SKM-1 (cell line): ENCODE measurements around the gene PRKCB.
"Not testable (repeated sequence)": the region's sequence is repeated elsewhere in the genome, so short reads cannot be mapped to it uniquely, and the experiment has no call there.

ENCODE experiments used
- DNase-seq: peaks from one replicate; lab custom pipeline; 2025; ENCODE audit not compliant: unreplicated experiment; lab: John Stamatoyannopoulos, UW

PRKCB gene

GRCh38 chr16:23901178-23902033 lies 65.6 kb downstream of the PRKCB start:
- DNase-seq = no peak

DNA sequence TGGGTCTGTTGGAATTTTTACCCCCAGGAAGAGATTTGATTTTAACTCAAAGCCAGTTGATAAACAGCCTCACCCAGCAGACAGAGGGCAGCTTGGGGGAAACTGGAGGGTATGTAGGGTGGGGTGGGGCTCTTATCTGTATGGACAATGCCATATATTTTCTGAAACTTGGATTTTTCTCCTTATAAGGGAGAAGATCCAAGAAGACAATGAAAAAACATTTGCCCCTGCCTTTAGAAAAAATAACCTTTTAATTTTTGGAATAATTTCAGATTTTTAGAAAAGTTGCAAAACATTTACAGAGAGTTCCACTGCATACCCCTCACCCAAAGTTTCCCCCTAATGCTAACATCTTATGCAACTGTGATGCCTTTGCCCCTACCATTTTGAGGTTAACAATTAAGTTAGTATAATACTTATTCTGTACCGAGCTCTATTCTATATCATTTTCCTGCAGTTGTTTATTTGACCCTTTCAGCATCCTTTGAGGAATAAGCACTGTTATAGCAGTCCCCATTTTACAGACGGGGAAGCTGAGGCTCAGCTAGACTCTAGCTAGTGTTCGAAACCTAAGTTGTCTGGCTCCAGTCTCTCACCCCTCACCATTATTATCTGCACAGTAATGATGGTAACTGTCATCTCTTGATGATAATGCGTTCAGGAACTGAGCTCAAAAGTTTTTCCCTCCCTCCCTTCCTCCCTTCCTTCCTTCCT lies 66.4 kb downstream of the PRKCB start:
- DNase-seq = no peak

DNA sequence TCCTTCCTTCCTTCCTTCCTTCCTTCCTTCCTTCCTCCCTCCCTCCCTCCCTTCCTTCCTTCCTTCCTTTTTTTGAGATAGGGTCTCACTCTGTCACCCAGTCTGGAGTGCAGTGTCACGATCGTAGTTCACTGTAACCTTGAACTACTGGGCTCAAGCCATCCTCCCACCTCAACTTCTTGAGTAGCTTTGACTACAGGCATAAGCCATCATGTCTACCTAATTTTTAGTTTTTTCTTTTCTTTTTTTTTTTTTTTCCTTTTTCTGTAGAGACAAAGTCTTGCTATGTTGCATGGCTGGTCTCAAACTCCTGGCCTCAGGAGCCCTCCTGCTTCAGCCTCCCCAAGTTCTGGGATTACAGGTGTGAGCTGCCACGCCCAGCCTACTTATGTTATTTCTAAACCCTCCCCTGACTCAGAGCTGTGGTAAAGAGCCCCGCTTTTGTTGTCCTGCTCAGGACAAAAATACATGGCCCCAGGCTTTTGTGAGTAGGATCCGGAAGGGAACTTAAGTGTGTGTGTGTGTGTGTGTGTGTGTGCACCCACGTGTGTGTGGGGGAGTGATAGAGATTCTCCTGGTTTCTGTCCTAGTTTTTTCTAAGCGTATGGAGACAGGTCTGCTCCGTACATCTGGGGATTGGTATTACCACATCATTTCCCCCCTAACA lies 67.1 kb downstream of the PRKCB start:
- no peak for DNase-seq

- no peak for DNase-seq
Observed at GRCh38 chr16:23905027-23905426, 69.2 kb downstream of the PRKCB start.

- DNase-seq = no peak
Observed at GRCh38 chr16:23907457-23907902, 71.7 kb downstream of the PRKCB start.

DNA sequence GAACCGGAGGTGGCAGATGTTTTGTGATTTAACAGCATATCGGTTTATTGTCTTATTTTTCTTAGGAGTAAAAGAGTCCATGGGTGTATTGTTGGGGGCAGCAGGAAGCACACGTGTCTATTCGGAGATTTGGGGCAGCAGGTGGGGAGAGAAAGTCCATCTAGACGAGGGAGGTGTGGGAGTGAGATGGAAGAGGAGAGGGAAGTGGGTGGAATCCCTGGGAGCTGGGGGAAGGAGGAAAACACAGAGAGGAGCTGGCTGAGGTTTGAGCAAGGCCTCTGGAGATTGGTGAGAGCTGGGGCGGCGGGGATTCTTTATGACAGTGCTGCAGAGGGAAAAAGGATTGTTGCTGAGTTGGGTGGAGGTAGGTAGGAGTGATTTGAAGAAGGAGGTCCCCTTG lies 72.1 kb downstream of the PRKCB start:
- DNase-seq = no peak

GRCh38 chr16:23908790-23909189 lies 73.0 kb downstream of the PRKCB start:
- DNase-seq = no peak

DNA sequence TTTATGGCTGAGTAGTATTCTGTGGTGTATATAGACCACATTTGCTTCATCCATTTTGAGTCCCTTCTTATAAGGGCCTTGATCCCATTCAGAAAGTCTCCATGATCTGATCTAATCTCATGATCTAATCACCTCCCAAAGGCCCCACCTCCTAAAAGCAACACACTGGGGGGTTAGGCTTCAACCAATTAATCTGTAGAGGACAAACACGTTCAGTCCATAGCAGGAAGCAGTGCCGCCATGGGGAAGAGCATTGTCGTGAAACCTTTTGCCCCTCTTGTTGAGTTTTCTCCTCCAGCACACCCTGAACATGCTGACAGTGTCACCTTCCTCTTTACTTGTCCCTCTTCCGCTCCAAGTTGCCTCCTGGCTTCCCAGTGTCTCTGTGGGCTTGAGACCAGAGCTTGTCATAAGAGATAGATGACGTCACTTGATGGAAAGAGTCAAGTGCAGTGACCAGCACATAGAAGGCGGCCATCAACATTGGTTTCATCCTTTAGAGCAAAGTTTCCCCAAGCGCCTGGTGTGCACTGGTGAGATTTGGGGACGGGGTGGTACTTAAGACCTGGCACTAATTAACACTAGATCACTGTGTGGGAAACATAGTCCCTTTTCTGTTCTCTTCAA lies 74.1 kb downstream of the PRKCB start:
- no peak for DNase-seq

- DNase-seq = no peak
Observed at GRCh38 chr16:23914946-23915530, 79.3 kb downstream of the PRKCB start.

DNA sequence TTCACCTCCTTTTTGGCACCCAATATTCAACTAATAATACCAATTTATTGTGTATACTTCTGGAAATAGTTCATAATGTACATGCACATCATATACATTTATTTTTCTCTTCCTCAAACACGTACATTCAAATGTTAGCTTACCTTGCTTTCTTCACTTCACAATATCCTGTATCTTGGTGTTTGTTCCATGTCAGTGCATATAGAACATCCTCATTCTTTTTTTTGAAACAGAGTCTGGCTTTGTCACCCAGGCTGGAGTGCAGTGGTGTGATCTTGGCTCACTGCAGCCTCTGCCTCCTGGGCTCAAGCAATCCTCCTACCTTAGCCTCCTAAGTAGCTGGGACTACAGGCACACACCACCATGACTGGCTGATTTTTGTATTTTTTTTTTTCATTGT lies 80.8 kb downstream of the PRKCB start:
- DNase-seq = not testable (repeated sequence)

- DNase-seq = no peak
Observed at GRCh38 chr16:23917621-23918020, 81.8 kb downstream of the PRKCB start.

DNA sequence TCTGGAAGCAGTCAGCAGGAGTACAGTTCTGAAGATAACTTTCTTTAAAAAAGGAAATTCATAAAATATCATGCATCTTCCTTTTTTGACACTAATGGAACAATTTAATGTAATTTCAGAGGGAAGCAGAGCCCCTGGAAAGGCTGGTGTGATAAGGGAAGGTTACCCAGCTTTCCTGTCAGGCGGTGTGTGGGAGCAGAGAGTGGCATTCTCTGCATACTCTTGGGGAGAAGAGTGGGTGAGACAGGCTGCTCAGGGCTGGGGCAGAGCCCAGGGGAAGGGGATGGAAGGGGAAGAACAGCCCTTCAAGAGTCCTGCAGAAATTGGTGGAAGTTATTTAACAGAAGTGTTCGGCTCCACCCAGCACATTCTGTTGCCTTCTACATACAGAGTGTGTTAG lies 84.7 kb downstream of the PRKCB start:
- no peak for DNase-seq

DNA sequence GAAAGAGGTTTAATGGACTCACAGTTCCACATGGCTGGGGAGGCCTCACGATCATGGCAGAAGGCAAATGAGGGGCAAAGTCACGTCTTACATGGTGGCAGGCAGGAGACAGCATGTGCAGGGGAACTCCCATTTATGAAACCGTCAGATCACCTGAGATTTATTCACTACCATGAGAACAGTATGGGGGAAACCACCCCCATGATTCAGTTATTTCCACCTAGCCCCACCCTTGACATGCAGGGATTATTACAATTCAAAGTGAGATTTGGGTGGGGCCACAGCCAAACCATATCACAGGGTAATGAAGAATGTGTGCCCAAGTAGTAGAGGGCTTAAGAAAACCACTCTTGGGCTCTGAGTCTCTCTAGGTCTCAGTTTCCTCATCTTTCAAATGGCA lies 85.1 kb downstream of the PRKCB start:
- DNase-seq = no peak

- no peak for DNase-seq
Observed at GRCh38 chr16:23922406-23922805, 86.6 kb downstream of the PRKCB start.

DNA sequence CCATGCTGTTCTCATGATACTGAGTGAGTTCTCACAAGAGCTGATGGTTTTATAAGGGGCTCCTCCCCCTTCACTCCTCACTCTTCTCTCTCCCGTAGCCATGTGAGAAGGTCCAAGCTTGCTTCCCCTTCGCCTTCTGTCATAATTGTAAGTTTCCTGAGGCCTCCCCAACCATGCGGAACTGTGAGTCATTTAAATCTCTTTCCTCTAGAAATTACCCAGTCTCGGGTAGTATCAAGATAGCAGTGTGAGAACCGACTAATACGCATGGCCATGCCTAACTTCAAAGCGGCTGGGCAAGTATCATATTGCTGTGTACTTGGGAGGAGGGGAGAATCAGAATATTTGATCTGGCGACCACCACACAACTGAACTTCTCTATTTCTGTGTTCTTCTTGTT lies 88.3 kb downstream of the PRKCB start:
- DNase-seq = no peak

GRCh38 chr16:23927796-23928195 lies 92.0 kb downstream of the PRKCB start:
- DNase-seq = no peak

DNA sequence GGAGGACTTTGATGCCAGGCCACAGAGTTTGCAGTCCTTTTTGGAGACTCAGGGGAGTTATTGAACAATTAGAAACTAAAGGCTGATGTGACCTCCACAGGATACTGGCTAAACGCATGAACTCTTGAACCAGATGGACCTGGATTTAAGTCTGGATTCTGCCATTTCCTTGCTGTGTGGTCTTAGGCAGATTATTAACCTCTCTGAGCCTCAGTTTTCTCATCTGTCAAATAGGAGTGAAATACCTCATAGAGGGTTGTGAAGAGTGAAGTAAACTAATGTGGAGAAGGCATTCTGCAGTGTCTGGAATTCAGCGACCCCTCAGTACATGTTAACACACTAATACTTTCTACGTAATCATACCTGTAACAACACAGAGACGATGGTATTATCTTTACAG lies 93.5 kb downstream of the PRKCB start:
- DNase-seq = no peak

- no peak for DNase-seq
Observed at GRCh38 chr16:23929856-23930255, 94.1 kb downstream of the PRKCB start.

- no peak for DNase-seq
Observed at GRCh38 chr16:23930791-23931190, 95.0 kb downstream of the PRKCB start.

DNA sequence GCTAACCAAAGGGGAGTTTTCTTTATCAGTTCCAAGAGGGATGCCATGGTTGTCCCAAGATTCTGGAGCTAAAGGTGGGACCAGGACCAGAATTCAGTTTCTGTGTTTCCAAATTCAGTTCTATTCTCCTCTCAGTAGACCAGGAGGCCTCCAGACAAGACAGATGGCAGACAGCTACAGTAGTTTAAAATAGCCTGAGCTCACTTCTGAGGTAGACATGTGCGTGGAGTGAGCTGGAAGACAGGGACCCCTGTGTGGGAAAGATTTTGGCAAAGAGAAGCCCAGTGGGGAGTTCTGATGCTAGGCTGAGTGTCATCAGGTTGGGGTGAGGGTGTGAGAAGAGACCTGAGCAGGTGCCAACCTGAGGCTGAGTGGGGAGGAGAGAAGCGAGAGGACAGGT lies 95.4 kb downstream of the PRKCB start:
- no peak for DNase-seq

GRCh38 chr16:23933650-23934049 lies 97.9 kb downstream of the PRKCB start:
- DNase-seq = not testable (repeated sequence)
